KMS-11 (cell line): Measurements from ENCODE around the gene RBM44.

ENCODE experiments used
- H2AFZ ChIP-seq: fragments of 200-600 bp; sonication (generic); 2 replicates; pipeline ENCODE4 v1.6.1; 2016; ENCODE audit warnings: antibody characterized with exemption, mixed run types, low read depth
- H3K27ac ChIP-seq: fragments of 200-600 bp; sonication (generic); 2 replicates; pipeline ENCODE4 v1.6.1; 2016; ENCODE audit warnings: mild to moderate bottlenecking, mixed run types
- H3K27me3 ChIP-seq: fragments of 200-600 bp; sonication (generic); 2 replicates; pipeline ENCODE4 v1.6.1; 2017; ENCODE audit warnings: mild to moderate bottlenecking, low read depth, mixed run types, moderate library complexity; ENCODE audit not compliant: insufficient read depth
- H3K36me3 ChIP-seq: fragments of 200-600 bp; sonication (generic); 2 replicates; pipeline ENCODE4 v1.6.1; 2017; ENCODE audit warnings: mild to moderate bottlenecking, mixed run types; ENCODE audit not compliant: insufficient read depth
- H3K4me1 ChIP-seq: fragments of 200-600 bp; sonication (generic); 2 replicates; pipeline ENCODE4 v1.6.1; 2016; ENCODE audit warnings: mild to moderate bottlenecking, low read depth, mixed run types; ENCODE audit not compliant: poor library complexity, severe bottlenecking
- H3K4me2 ChIP-seq: fragments of 200-600 bp; sonication (generic); 2 replicates; pipeline ENCODE4 v1.7.0; 2016; ENCODE audit warnings: mild to moderate bottlenecking, mixed run types
- H3K4me3 ChIP-seq: fragments of 200-600 bp; sonication (generic); IDR thresholded peaks from 2 replicates; pipeline ENCODE4 v1.6.1; 2017; ENCODE audit warnings: low read depth, low read length, mixed read lengths; ENCODE audit not compliant: insufficient read depth
- H3K79me2 ChIP-seq: fragments of 200-600 bp; sonication (generic); 2 replicates; pipeline ENCODE4 v1.6.1; 2016; ENCODE audit warnings: low read depth, mixed run types; ENCODE audit not compliant: insufficient read depth
- H3K9ac ChIP-seq: fragments of 200-600 bp; sonication (generic); 2 replicates; pipeline ENCODE4 v1.6.1; 2016; ENCODE audit warnings: mild to moderate bottlenecking, mixed run types
- H4K20me1 ChIP-seq: fragments of 200-600 bp; sonication (generic); 2 replicates; pipeline ENCODE4 v1.6.1; 2016; ENCODE audit warnings: mild to moderate bottlenecking, mixed run types; ENCODE audit not compliant: insufficient read depth
- TF ChIP-seq, protein P1 (sequence below): fragments of 200-600 bp; sonication (generic); conservative IDR thresholded peaks from 2 replicates; pipeline ENCODE4 v1.6.1; 2017; ENCODE audit warnings: low read depth, mild to moderate bottlenecking, antibody characterized with exemption, low read length, moderate library complexity, mixed read lengths

The RBM44 gene

DNA sequence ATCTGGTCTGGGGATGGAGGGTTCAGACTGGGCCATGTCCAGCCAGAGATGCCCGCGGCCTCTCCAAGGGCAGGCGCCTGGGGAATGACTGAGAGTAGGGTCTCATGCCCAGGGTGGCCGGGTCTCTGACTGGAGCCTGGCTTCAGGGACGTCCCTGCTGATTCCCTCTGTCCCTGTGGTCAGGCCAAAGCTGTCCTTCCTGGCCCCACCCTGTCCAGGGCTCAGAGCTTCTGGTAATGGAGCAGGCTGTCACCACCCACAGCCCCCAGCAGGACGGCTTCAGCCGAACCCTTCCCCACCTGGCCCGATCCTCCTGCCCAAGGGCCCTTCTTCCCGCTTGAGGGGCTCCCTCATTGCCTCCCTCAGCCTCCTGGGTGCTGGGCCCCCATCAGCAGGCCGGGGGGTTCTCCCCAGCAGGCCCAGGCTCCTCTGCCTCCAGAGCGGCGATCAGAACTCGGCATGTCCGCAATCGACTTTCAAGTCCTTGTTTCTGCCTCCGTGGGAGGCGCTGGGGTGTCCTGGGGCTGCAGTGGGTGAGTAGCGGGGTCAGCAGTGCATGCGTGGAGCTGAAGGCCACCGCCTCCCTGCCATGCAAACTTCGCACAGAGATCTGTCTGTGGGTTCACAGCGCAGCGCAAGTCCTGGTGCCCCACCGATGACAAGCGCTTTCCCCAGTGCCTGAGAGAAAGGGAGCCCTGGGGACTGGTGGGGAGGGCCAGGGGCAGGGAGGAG is 79.2 kb downstream of the RBM44 start:
- Histone ChIP-seq H3K79me2 (no peaks in the 10 kb centered on the region), H3K4me3 (no peak overlapping the region), H3K27ac (no peak overlapping the region), H3K9ac (no peak overlapping the region), H3K4me2 (no peak overlapping the region), H2AFZ (no peak overlapping the region), H4K20me1 (no peaks in the 10 kb centered on the region), H3K4me1 (no peaks in the 10 kb centered on the region), H3K27me3 (no peaks in the 10 kb centered on the region), H3K36me3 (no peaks in the 10 kb centered on the region)
- TF ChIP-seq, protein P1, sequence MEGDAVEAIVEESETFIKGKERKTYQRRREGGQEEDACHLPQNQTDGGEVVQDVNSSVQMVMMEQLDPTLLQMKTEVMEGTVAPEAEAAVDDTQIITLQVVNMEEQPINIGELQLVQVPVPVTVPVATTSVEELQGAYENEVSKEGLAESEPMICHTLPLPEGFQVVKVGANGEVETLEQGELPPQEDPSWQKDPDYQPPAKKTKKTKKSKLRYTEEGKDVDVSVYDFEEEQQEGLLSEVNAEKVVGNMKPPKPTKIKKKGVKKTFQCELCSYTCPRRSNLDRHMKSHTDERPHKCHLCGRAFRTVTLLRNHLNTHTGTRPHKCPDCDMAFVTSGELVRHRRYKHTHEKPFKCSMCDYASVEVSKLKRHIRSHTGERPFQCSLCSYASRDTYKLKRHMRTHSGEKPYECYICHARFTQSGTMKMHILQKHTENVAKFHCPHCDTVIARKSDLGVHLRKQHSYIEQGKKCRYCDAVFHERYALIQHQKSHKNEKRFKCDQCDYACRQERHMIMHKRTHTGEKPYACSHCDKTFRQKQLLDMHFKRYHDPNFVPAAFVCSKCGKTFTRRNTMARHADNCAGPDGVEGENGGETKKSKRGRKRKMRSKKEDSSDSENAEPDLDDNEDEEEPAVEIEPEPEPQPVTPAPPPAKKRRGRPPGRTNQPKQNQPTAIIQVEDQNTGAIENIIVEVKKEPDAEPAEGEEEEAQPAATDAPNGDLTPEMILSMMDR: no peak

DNA sequence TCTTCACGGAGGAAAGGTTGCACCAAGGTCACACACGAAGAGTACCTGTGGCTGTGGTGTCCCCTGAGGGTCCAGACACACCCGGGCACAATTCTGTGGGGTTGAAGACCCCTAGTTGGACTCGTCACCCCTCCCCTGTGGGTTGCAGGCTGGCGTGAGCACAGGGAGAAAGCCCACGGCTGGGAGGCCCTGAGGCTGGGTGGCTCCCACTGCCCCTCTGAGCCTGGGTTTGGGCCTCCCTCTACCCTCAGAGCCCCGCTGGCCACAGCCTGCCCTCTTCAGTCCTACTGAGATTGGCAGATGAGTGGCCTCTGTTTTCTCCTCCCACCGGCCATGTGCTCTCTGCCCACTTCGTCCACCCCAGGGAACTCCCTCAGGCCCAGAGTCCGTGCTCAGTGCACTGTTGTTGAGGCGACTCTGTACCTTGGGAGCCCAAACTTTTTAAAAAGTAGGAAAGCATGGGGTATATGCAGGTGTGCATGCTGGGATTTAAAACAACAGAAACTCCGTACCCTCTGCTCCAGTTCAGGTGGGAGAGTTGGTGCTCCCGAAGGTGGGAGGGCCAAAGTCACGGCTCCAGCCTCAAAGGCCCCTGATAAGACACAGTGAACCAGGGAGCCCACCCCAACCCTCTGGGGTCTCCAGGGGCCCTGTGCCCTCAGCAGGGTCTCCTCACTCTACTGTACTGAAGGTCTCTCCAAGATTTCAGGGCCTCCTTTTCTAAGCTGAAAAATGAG is 79.9 kb downstream of the RBM44 start:
- Histone ChIP-seq H3K9ac (no peak overlapping the region), H3K4me2 (no peak overlapping the region), H3K36me3 (no peaks in the 10 kb centered on the region), H3K79me2 (no peaks in the 10 kb centered on the region), H4K20me1 (no peaks in the 10 kb centered on the region), H3K27ac (no peak overlapping the region), H3K4me1 (no peaks in the 10 kb centered on the region), H2AFZ (no peak overlapping the region), H3K27me3 (no peaks in the 10 kb centered on the region), H3K4me3 (no peak overlapping the region)
- TF ChIP-seq, protein P1: no peak

DNA sequence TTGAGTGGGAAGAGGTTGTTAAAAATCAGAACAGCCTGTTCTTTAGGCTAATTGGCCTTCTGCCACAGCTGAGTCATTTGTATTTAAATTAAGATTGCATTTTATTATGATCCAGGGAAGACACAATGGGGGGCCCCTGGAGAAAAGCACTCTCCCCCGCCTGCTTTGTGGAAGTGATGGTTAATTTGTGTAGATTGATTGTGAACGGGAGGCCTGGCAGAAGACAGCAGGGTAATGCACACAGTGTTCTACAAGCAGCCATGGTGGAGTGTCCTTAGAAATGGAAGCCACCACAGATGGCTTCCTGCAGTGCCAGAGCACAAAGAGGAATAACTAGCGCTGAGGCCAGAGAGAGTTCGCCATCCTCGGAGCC is 80.5 kb downstream of the RBM44 start:
- no peak overlapping the region for H3K4me2 ChIP-seq
- H4K20me1 ChIP-seq: no peaks in the 10 kb centered on the region
- H3K27me3 ChIP-seq: no peaks in the 10 kb centered on the region
- TF ChIP-seq, protein P1: no peak
- no peaks in the 10 kb centered on the region for H3K36me3 ChIP-seq
- H3K27ac ChIP-seq: no peak overlapping the region
- H3K79me2 ChIP-seq: no peaks in the 10 kb centered on the region
- no peaks in the 10 kb centered on the region for H3K4me1 ChIP-seq
- no peak overlapping the region for H3K9ac ChIP-seq
- no peak overlapping the region for H3K4me3 ChIP-seq
- H2AFZ ChIP-seq: no peak overlapping the region

DNA sequence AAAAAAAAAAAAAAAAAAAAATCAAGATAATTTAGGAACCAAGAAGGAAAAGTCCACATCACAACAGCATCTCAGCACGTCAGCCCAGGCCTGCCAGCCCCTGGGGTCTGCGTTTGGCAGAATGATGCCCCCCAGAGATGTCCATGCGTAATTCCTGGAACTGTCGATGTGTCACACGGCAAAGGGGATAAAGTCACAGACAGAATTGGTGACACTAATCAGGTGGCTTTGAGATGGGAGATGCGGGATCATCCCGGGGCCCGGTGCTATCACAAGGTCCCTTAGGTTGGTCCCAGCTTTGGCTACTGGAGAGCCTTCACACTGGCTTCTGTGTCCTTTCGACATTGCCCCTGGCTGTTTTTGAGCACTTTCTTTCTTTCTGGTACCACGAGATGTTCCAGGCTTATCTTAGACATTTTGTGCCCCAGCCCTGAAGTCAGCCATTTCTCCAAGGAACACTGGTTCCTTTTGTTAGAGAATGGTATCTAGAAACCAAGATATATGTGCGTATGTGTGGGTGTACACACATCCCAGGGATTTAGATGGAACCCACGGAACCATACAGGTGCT is 81.5 kb downstream of the RBM44 start:
- H3K4me3 ChIP-seq: no peak overlapping the region
- no peaks in the 10 kb centered on the region for H3K36me3 ChIP-seq
- H3K27ac ChIP-seq: no peak overlapping the region

More for the DNA sequence above, 81.5 kb downstream of the RBM44 start:
- no peak overlapping the region for H3K4me2 ChIP-seq
- H3K9ac ChIP-seq: no peak overlapping the region
- no peak overlapping the region for H2AFZ ChIP-seq
- no peaks in the 10 kb centered on the region for H4K20me1 ChIP-seq
- H3K4me1 ChIP-seq: no peaks in the 10 kb centered on the region
- no peaks in the 10 kb centered on the region for H3K79me2 ChIP-seq
- H3K27me3 ChIP-seq: no peaks in the 10 kb centered on the region
- TF ChIP-seq, protein P1: no peak
